IPS-NIHi7 (cell line): Measurements from ENCODE around the gene EEF1AKMT3.
"Not testable (repeated sequence)": the region's sequence is repeated elsewhere in the genome, so short reads cannot be mapped to it uniquely, and the experiment has no call there.

Experiments used
- DNase-seq: peaks from one replicate; pipeline ENCODE4 v3.0.0; 2012; ENCODE audit warnings: mixed read lengths; ENCODE audit errors: extremely low spot score

EEF1AKMT3 gene

GRCh38 chr12:57765003-57765697 is 7.3 kb upstream of the EEF1AKMT3 start:
- peak; percentile 48 for DNase-seq

GRCh38 chr12:57765698-57766463 is 6.5 kb upstream of the EEF1AKMT3 start:
- no peak for DNase-seq

- DNase-seq: peak; percentile 55
Observed at GRCh38 chr12:57766464-57767304, 5.7 kb upstream of the EEF1AKMT3 start, which contains the start of gene CYP27B1. Gene CYP27B1, minus strand, starts transcription at chr12:57767078. Its CDS starts 37 bp downstream, at chr12:57767041.

GRCh38 chr12:57767305-57767698 is 5.1 kb upstream of the EEF1AKMT3 start:
- DNase-seq: no peak

- no peak for DNase-seq
Observed at GRCh38 chr12:57767876-57768275, 4.5 kb upstream of the EEF1AKMT3 start.

GRCh38 chr12:57769594-57769993 is 2.8 kb upstream of the EEF1AKMT3 start:
- no peak for DNase-seq

- no peak for DNase-seq
Observed at GRCh38 chr12:57770734-57771133, 1.7 kb upstream of the EEF1AKMT3 start.

- DNase-seq: peak; percentile 91
Observed at GRCh38 chr12:57771236-57771872, 1.1 kb upstream of the EEF1AKMT3 start.

- peak; percentile 94 for DNase-seq
Observed at GRCh38 chr12:57771873-57772428, 463 bp upstream of the EEF1AKMT3 start, which contains the start of gene METTL1. Gene METTL1, minus strand, starts transcription at chr12:57772105. Its CDS starts 22 bp downstream, at chr12:57772083.

- DNase-seq: not testable (repeated sequence)
Observed at GRCh38 chr12:57774634-57775033, 2.2 kb downstream of the EEF1AKMT3 start.

- DNase-seq: no peak
Observed at GRCh38 chr12:57775044-57775443, 2.6 kb downstream of the EEF1AKMT3 start.

GRCh38 chr12:57775563-57776246 is 3.3 kb downstream of the EEF1AKMT3 start:
- DNase-seq: peak; percentile 27

- DNase-seq: no peak
Observed at GRCh38 chr12:57776247-57776587, 3.8 kb downstream of the EEF1AKMT3 start.

- DNase-seq: no peak
Observed at GRCh38 chr12:57777367-57777766, 5.0 kb downstream of the EEF1AKMT3 start.

GRCh38 chr12:57777911-57778310 is 5.5 kb downstream of the EEF1AKMT3 start:
- DNase-seq: no peak

GRCh38 chr12:57779736-57780135 is 7.3 kb downstream of the EEF1AKMT3 start:
- DNase-seq: no peak

GRCh38 chr12:57780284-57780897 is 8.0 kb downstream of the EEF1AKMT3 start:
- DNase-seq: no peak

GRCh38 chr12:57781244-57781643 is 8.8 kb downstream of the EEF1AKMT3 start:
- no peak for DNase-seq

GRCh38 chr12:57781801-57782200 is 9.4 kb downstream of the EEF1AKMT3 start:
- DNase-seq: no peak

- DNase-seq: no peak
Observed at GRCh38 chr12:57782243-57782607, 9.8 kb downstream of the EEF1AKMT3 start.
